DND-41 (cell line): ENCODE results near the gene ICAM1.

Experiments
- ATAC-seq: fragments of 200-7000 bp; cut with Tn5 transposase; 3 replicates; pipeline ENCODE4 v1.9.1; 2021; ENCODE audit warnings: low read depth; ENCODE audit not compliant: insufficient read depth
- DNase-seq: peaks from one replicate; pipeline ENCODE4 v3.0.0-alpha.2; 2020
- H2AFZ ChIP-seq: 2 replicates; pipeline ENCODE4 v1.6.0; 2012; ENCODE audit warnings: low read depth, low read length
- H3K27ac ChIP-seq: 2 replicates; pipeline ENCODE4 v1.5.1; 2012; ENCODE audit warnings: low read length, inconsistent platforms
- H3K27me3 ChIP-seq: fragments of 200-600 bp; sonication (generic); 2 replicates; pipeline ENCODE4 v1.6.0; 2012; ENCODE audit warnings: low read length, mild to moderate bottlenecking, inconsistent platforms; ENCODE audit not compliant: insufficient read depth, poor library complexity
- H3K36me3 ChIP-seq: 2 replicates; pipeline ENCODE4 v1.5.1; 2012; ENCODE audit warnings: low read length, inconsistent platforms; ENCODE audit not compliant: insufficient read depth
- H3K4me1 ChIP-seq: 2 replicates; pipeline ENCODE4 v1.5.1; 2012; ENCODE audit warnings: mild to moderate bottlenecking, low read length; ENCODE audit not compliant: insufficient read depth
- H3K4me2 ChIP-seq: 2 replicates; pipeline ENCODE4 v1.6.0; 2012; ENCODE audit warnings: mild to moderate bottlenecking, moderate library complexity, low read length, inconsistent platforms; ENCODE audit not compliant: insufficient read depth
- H3K4me3 ChIP-seq, 2 experiments: fragments of 200-600 bp in 1 of 2; shearing (Covaris generic) in 1 of 2; 2 replicates each; pipeline ENCODE4 v1.5.1; 2012 to 2016; ENCODE audit warnings: inconsistent platforms in 2 of 2, low read length in 2 of 2, mild to moderate bottlenecking in 2 of 2, low read depth in 1 of 2, moderate library complexity in 1 of 2
- H3K79me2 ChIP-seq: 2 replicates; pipeline ENCODE4 v1.6.0; 2012; ENCODE audit warnings: low read length, inconsistent platforms; ENCODE audit not compliant: insufficient read depth
- H3K9ac ChIP-seq: 2 replicates; pipeline ENCODE4 v1.6.0; 2012; ENCODE audit warnings: low read depth, mild to moderate bottlenecking, inconsistent platforms, low read length, moderate library complexity
- H3K9me3 ChIP-seq: 2 replicates; pipeline ENCODE4 v1.5.1; 2012; ENCODE audit warnings: low read length, moderate library complexity, mild to moderate bottlenecking, inconsistent platforms; ENCODE audit not compliant: insufficient read depth, severe bottlenecking
- H4K20me1 ChIP-seq: 2 replicates; pipeline ENCODE4 v1.6.0; 2012; ENCODE audit warnings: low read length; ENCODE audit not compliant: insufficient read depth
- CTCF ChIP-seq: IDR thresholded peaks from 2 replicates; pipeline ENCODE4 v1.5.1; 2012; ENCODE audit warnings: borderline replicate concordance, low read length, moderate library complexity, mild to moderate bottlenecking; ENCODE audit not compliant: poor library complexity, severe bottlenecking; ENCODE audit errors: extremely low read depth
- EZH2 ChIP-seq: IDR thresholded peaks from 3 replicates; pipeline ENCODE4 v1.6.1; 2012; ENCODE audit warnings: borderline replicate concordance, low read depth, mild to moderate bottlenecking, moderate library complexity, low read length, inconsistent platforms; ENCODE audit not compliant: severe bottlenecking

ICAM1 gene

GRCh38 chr19:10292206-10292788 lies 21.4 kb downstream of the ICAM1 start:
- Histone ChIP-seq H4K20me1 (no peaks in the 10 kb centered on the region), H3K27me3 (no peaks in the 10 kb centered on the region), H3K79me2 (no peaks in the 10 kb centered on the region), H3K9ac (no peak overlapping the region), H3K27ac (no peak overlapping the region), H3K4me3 (no peak overlapping the region), H2AFZ (no peak overlapping the region), H3K4me1 (peaks cover 3% of the 10 kb centered on the region), H3K36me3 (no peaks in the 10 kb centered on the region), H3K9me3 (no peaks in the 10 kb centered on the region), H3K4me2 (no peak overlapping the region)
- DNase-seq, result no peak
- TF ChIP-seq CTCF (no peak), EZH2 (no peak)
- ATAC-seq, result no peak

DNA sequence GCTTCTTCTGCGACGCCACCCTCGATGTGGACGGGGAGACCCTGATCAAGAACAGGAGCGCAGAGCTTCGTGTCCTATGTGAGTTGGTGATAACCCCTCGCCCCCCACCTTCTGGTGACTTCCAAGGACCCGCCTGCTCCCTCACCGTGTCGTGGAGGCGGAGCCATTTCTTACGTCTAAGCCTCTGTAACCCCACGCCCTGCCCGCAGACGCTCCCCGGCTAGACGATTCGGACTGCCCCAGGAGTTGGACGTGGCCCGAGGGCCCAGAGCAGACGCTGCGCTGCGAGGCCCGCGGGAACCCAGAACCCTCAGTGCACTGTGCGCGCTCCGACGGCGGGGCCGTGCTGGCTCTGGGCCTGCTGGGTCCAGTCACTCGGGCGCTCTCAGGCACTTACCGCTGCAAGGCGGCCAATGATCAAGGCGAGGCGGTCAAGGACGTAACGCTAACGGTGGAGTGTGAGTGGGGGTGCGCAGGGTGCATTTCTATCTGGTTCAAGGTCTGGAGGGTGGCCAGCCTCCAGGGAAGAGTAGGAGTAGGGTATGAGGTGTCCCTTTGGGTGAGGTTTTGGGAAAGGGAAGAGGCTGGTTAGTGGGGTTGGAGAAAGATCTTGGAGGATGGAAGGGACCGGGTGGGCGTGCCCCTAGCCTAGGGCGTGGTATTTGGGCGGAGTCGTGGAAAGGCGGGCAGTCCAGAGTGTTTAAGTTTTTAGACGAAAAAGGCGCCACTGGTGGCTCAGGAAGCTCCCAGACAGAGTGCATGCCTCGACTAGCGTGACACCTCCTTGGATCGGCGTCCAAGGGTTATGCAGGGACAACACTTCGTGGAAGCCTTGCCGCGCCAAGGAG lies 22.1 kb downstream of the ICAM1 start:
- H3K27me3 ChIP-seq, result no peaks in the 10 kb centered on the region
- H2AFZ ChIP-seq, result no peak overlapping the region
- no peaks in the 10 kb centered on the region for H3K79me2 ChIP-seq
- no peak overlapping the region for H3K9ac ChIP-seq
- DNase-seq (no peak), ATAC-seq (no peak)
- no peaks in the 10 kb centered on the region for H4K20me1 ChIP-seq
- H3K27ac ChIP-seq, result no peak overlapping the region
- H3K9me3 ChIP-seq, result no peaks in the 10 kb centered on the region
- no peaks in the 10 kb centered on the region for H3K4me1 ChIP-seq
- no peaks in the 10 kb centered on the region for H3K36me3 ChIP-seq
- no peak for TF ChIP-seq EZH2
- TF ChIP-seq CTCF, result no peak
- H3K4me2 ChIP-seq, result no peak overlapping the region
- no peak overlapping the region for H3K4me3 ChIP-seq

DNA sequence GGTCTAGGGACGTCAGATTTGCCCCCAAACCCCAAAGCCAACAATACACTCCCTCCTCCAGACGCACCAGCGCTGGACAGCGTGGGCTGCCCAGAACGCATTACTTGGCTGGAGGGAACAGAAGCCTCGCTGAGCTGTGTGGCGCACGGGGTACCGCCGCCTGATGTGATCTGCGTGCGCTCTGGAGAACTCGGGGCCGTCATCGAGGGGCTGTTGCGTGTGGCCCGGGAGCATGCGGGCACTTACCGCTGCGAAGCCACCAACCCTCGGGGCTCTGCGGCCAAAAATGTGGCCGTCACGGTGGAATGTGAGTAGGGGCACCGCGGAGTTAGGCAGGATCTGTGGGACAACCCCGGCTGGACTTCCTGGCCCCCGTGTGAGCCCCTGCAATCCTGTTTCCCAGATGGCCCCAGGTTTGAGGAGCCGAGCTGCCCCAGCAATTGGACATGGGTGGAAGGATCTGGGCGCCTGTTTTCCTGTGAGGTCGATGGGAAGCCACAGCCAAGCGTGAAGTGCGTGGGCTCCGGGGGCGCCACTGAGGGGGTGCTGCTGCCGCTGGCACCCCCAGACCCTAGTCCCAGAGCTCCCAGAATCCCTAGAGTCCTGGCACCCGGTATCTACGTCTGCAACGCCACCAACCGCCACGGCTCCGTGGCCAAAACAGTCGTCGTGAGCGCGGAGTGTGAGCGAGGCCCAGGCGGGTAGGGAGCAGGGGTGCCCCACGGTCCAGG lies 22.9 kb downstream of the ICAM1 start:
- no peaks in the 10 kb centered on the region for H3K27me3 ChIP-seq
- DNase-seq (no peak), ATAC-seq (no peak)
- no peak overlapping the region for H3K9ac ChIP-seq
- H3K9me3 ChIP-seq, result no peaks in the 10 kb centered on the region
- H2AFZ ChIP-seq, result no peak overlapping the region
- no peak overlapping the region for H3K4me3 ChIP-seq
- H3K4me2 ChIP-seq, result no peak overlapping the region
- H3K36me3 ChIP-seq, result no peaks in the 10 kb centered on the region
- TF ChIP-seq CTCF (no peak), EZH2 (no peak)
- no peak overlapping the region for H3K27ac ChIP-seq
- no peaks in the 10 kb centered on the region for H3K79me2 ChIP-seq
- H4K20me1 ChIP-seq, result no peaks in the 10 kb centered on the region
- no peaks in the 10 kb centered on the region for H3K4me1 ChIP-seq
